ENCODE data around the gene WDR83. TPM values are rescaled to one million over a fixed set of nuclear protein-coding genes. Genes with fewer than 3 reads are reported as not detected.
"Not testable (repeated sequence)": the region's sequence is repeated elsewhere in the genome, so short reads cannot be mapped to it uniquely, and the experiment has no call there.

The WDR83 gene
- total RNA-seq, 1 donor from 2014 or later, result 10.2 TPM

- DNase-seq (ENCODE audit: extremely low read depth, low read depth, low spot score), result no peak
Measured at GRCh38 chr19:12655546-12655945, 11.1 kb upstream of the WDR83 start.

- no peak for DNase-seq (ENCODE audit: extremely low read depth, low read depth, low spot score)
Measured at GRCh38 chr19:12656899-12657571, 9.6 kb upstream of the WDR83 start.

- no peak for DNase-seq (ENCODE audit: extremely low read depth, low read depth, low spot score)
Measured at GRCh38 chr19:12657966-12658365, 8.6 kb upstream of the WDR83 start.

- DNase-seq (ENCODE audit: extremely low read depth, low read depth, low spot score), result no peak
Measured at GRCh38 chr19:12660980-12661379, 5.6 kb upstream of the WDR83 start.

- no peak for DNase-seq (ENCODE audit: extremely low read depth, low read depth, low spot score)
Measured at GRCh38 chr19:12664406-12665280, 2.0 kb upstream of the WDR83 start.

- DNase-seq (ENCODE audit: extremely low read depth, low read depth, low spot score), result no peak
Measured at GRCh38 chr19:12665281-12665573, 1.4 kb upstream of the WDR83 start.

- no peak for DNase-seq (ENCODE audit: extremely low read depth, low read depth, low spot score)
Measured at GRCh38 chr19:12665671-12666264, 839 bp upstream of the WDR83 start.

- DNase-seq (ENCODE audit: extremely low read depth, low read depth, low spot score), result no peak
Measured at GRCh38 chr19:12667731-12668302, 1.2 kb downstream of the WDR83 start.

GRCh38 chr19:12668346-12668745, 1.7 kb downstream of the WDR83 start:
- no peak for DNase-seq (ENCODE audit: extremely low read depth, low read depth, low spot score)

GRCh38 chr19:12668932-12669269, 2.3 kb downstream of the WDR83 start:
- DNase-seq (ENCODE audit: extremely low read depth, low read depth, low spot score), result no peak

GRCh38 chr19:12669270-12670158, 2.9 kb downstream of the WDR83 start:
- peak; percentile 74 for DNase-seq (ENCODE audit: extremely low read depth, low read depth, low spot score)

GRCh38 chr19:12670159-12670928, 3.7 kb downstream of the WDR83 start:
- no peak for DNase-seq (ENCODE audit: extremely low read depth, low read depth, low spot score)

GRCh38 chr19:12672744-12673143, 6.1 kb downstream of the WDR83 start:
- no peak for DNase-seq (ENCODE audit: extremely low read depth, low read depth, low spot score)

GRCh38 chr19:12675399-12675798, 8.8 kb downstream of the WDR83 start:
- DNase-seq (ENCODE audit: extremely low read depth, low read depth, low spot score), result no peak

GRCh38 chr19:12675940-12676339, 9.3 kb downstream of the WDR83 start:
- DNase-seq (ENCODE audit: extremely low read depth, low read depth, low spot score), result no peak

- no peak for DNase-seq (ENCODE audit: extremely low read depth, low read depth, low spot score)
Measured at GRCh38 chr19:12676384-12676792, 9.8 kb downstream of the WDR83 start.

GRCh38 chr19:12676928-12677327, 10.3 kb downstream of the WDR83 start:
- DNase-seq (ENCODE audit: extremely low read depth, low read depth, low spot score), result no peak

GRCh38 chr19:12678039-12678438, 11.4 kb downstream of the WDR83 start:
- not testable (repeated sequence) for DNase-seq (ENCODE audit: extremely low read depth, low read depth, low spot score)

- DNase-seq (ENCODE audit: extremely low read depth, low read depth, low spot score), result no peak
Measured at GRCh38 chr19:12680034-12680433, 13.4 kb downstream of the WDR83 start.
